Measurements from ENCODE around the gene CACNA2D1.
A peak's percentile ranks its signal among the peaks of the same experiment; 100 is the strongest.

DNA sequence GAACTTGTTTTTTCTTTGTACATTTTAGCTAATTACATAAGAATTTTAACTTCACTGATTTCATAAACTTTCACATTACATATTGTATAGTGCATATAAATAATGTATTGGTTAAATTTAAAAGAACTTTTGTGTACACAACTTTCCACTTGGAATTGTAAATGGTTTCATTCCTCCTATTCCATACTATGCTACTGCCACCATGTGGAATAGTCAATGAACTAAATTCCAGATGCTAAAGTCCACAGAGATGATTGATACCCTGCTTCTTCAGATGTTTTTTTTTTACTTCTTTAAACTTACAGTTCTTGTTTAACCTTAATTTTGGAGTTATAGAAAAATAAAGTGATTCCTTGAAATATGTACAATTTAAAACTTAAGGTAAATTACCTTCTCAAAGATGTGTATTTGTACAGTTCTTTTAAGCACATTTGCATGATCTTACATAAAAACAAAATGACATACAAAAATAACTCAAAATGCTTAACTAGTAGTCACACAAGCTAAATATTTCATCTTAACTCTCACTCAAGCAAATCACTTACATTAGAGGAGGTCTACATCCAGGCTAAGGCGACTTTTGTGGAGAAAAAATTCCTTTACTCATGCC is 426.1 kb downstream of the CACNA2D1 start:
- TF ChIP-seq POLR2A (IDR thresholded peaks at IDR 0.05) (no peak), CTCF (IDR thresholded peaks at IDR 0.05) (peak in 4 of 5 experiments; percentile 14 to 45 (median 37)), EP300 (IDR thresholded peaks at IDR 0.05) (no peak)
